Measurements from ENCODE around the gene PARD6G.
"Not testable (repeated sequence)": the region's sequence is repeated elsewhere in the genome, so short reads cannot be mapped to it uniquely, and the experiment has no call there.

Gene PARD6G

GRCh38 chr18:80241919-80242777, 5.2 kb downstream of the PARD6G start:
- DNase-seq: no peak

DNA sequence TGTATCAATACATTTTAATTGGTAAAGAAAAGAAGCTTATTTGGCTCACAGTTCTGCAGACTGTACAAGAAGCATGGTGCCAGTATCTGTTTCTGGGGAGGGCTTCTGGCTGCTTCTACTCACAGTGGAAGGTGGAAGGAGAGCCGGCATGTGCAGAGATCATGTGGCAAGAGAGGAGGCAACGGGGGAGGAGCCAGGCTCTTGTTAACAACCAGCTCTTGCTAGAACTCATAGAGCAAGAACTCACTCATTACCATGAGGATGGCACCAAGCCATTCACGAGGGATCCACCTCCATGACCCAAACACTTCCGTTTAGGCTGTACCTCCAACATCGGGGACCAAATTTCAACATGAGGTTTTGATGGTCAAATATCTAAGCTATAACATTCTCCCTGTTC, 7.5 kb downstream of the PARD6G start:
- no peak for DNase-seq

- no peak for DNase-seq
Observed at GRCh38 chr18:80238651-80239260, 8.6 kb downstream of the PARD6G start.

GRCh38 chr18:80237519-80237918, 9.8 kb downstream of the PARD6G start:
- not testable (repeated sequence) for DNase-seq

GRCh38 chr18:80234398-80234797, 12.9 kb downstream of the PARD6G start:
- DNase-seq: no peak

DNA sequence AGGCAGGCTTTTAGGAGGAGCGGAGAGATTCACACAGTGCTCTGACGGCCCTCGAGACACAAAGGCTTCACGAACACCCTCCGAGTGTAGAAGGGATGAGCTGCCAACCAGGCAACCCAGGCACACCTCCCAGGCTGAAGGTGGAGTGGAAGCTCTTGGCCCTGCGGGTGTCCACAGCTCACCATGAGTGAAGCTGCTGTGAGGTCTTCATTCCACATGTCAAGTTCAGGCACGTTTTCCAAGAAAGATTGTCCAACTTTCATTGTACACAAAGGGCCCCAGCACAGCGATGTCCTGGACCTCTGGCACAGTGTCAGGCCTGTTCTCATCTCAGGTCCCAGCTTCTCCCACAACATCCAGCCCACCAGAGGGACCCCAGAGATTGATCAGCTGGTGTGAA, 13.4 kb downstream of the PARD6G start:
- no peak for DNase-seq

- no peak for DNase-seq
Observed at GRCh38 chr18:80233201-80233835, 14.0 kb downstream of the PARD6G start.

DNA sequence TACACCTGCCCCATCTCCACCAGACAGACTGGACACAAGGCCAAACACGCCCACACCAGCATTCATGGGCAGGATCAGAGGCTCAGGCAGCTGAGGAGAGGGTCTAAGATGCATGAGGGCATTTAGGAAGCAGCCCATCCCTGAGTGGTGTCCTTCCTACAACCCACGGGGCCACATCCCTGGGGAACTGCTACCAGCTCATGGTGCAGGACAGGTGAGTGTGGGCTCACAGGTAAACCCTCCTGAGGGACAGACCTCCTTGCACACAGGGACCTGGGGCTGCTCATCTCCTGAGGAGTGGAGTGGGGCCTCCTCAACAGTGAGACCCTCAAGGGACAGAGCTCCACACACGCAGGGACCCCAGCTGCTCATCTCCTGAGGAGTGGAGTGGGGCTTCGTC, 14.6 kb downstream of the PARD6G start:
- DNase-seq: no peak

GRCh38 chr18:80232030-80232429, 15.3 kb downstream of the PARD6G start:
- DNase-seq: no peak

DNA sequence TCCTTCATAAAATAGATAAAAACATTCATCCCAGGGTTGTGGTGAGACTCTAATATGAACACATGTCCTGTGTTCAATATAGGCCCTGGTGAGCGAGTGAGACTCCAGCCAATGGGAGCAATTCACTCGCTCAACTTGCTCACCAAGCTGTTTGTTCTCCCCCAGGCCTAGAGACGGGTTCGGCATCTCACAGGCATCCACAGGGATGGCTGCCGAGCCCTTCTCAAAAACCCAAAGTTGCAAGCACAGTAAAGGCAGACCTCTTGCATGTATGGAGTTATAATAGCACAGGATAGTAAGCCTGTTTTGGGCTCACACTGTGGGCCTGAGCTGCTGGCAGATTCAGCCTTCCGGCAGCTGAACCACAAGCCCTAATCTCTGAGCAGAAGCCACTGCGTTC, 15.7 kb downstream of the PARD6G start:
- DNase-seq: no peak

- DNase-seq: no peak
Observed at GRCh38 chr18:80231151-80231550, 16.2 kb downstream of the PARD6G start.

- no peak for DNase-seq
Observed at GRCh38 chr18:80229766-80230745, 17.3 kb downstream of the PARD6G start.

DNA sequence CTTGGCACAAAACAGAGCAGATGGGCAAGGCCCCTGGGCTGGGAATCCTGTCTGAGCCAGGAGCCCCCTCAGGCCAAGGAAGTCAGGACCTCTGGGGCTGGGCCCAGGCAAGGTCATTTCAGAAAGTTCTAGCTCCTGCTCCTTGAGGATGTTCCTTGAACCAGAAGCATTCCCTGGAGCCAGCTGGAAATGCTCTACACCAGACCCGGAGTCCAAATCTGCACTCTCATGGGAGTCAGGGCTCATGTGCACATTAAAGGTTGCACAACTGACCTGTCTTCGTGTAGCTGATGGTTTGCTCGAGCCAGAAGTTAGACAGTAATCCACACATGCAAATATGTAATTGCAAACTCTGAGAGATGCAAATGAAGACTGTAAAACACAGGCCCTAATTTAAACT, 18.0 kb downstream of the PARD6G start:
- DNase-seq: no peak

- no peak for DNase-seq
Observed at GRCh38 chr18:80228051-80228848, 19.1 kb downstream of the PARD6G start.

DNA sequence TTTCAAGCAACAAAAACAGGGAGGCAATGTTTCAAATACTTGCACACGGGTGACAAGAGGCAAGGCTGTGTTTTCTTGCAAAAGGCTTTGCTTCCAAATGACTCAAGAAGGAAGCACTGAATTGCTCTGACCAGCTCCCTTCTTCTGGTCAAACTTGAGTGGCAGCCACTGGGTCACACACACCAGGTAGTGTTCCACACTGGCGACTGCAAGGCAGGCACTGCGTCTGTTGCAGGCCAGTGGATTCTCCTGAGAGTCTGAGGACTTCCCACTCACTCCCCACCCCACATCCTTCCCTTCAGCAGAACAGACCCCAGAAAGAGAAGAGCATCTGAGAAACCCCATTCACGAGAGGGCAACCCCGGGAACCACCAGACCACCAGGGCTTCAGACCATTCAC, 19.8 kb downstream of the PARD6G start:
- no peak for DNase-seq

DNA sequence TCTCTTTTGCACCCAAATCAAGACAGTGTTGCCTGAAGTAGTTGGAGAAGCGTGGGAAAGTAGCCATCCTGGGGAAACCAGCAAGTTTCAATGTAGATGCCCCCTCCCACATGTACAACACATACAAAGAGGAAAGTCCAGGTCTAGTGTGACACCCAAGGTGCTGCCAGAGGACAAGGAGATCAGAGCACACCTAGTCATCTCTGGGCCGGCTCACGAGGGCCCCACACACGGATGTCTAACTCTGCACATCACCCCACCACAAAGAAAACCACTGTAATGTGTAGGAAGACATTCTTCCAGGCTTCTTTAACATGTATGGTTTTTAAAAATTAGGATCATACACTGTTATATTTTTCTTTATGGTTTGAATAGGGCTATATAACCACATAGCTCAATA, 21.6 kb downstream of the PARD6G start:
- DNase-seq: no peak

DNA sequence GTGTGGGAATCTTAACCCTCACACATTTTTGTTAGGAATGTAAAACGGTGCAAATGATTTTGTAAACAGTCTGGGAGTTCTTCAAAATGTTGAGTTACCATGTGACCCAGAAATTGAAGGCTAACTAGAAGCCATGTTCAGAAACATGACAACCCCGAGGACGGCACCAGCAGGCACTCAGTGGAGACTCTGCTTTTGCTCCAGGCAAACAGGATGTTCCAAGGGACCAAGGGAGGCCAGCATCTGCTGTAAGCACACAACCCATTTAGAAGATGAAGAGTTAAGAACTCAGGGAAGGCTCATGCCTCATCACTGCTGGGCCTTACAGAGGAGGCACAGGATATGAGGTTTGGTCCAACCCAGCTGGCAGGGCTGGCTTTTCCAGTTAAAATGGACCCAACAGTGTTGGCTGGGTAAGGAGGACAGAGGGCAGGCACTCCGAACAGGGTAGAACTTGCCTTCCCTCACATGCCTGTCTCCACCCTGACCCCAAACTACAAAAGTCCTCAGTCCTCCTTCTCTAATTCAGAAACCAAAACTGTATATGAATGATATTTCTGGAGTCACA, 23.6 kb downstream of the PARD6G start:
- DNase-seq: no peak

GRCh38 chr18:80219488-80219887, 27.8 kb downstream of the PARD6G start:
- not testable (repeated sequence) for DNase-seq

- DNase-seq: no peak
Observed at GRCh38 chr18:80218341-80219227, 28.7 kb downstream of the PARD6G start.

GRCh38 chr18:80213182-80213581, 34.1 kb downstream of the PARD6G start:
- DNase-seq: no peak
